ENCODE measurements around the gene RASGEF1B. TPM values are rescaled to one million over a fixed set of nuclear protein-coding genes. Genes with fewer than 3 reads are reported as not detected.

RASGEF1B gene
- total RNA-seq, 1 donor from 2014 or later, result 10.2 TPM

- no peaks in the 10 kb centered on the region for H3K36me3 Mint-ChIP-seq (ENCODE audit: insufficient read depth)
- no peaks in the 10 kb centered on the region for H3K27me3 Mint-ChIP-seq
- DNase-seq (ENCODE audit: low spot score, unreplicated experiment), result no peak
- peak overlapping the region; percentile 97 for H3K27ac Mint-ChIP-seq
- H3K4me1 Mint-ChIP-seq (ENCODE audit: low read depth), result peaks cover 23% of the 10 kb centered on the region
- H3K4me3 Mint-ChIP-seq (ENCODE audit: low read depth), result peak overlapping the region; percentile 82
- no peaks in the 10 kb centered on the region for H3K9me3 Mint-ChIP-seq (ENCODE audit: low read depth)
- peak; percentile 51 for TF ChIP-seq CTCF (IDR thresholded peaks at IDR 0.05; ENCODE audit: unreplicated experiment)
Measured at GRCh38 chr4:81472281-81473182, 825 bp upstream of the RASGEF1B start.

GRCh38 chr4:81471298-81471587, 464 bp downstream of the RASGEF1B start:
- Mint-ChIP-seq H3K36me3 (ENCODE audit: insufficient read depth) (no peaks in the 10 kb centered on the region), H3K9me3 (ENCODE audit: low read depth) (no peaks in the 10 kb centered on the region), H3K27me3 (no peaks in the 10 kb centered on the region), H3K4me1 (ENCODE audit: low read depth) (peaks cover 33% of the 10 kb centered on the region), H3K4me3 (ENCODE audit: low read depth) (peak overlapping the region; percentile 82), H3K27ac (peak overlapping the region; percentile 83)
- no peak for TF ChIP-seq CTCF (IDR thresholded peaks at IDR 0.05; ENCODE audit: unreplicated experiment)
- no peak for DNase-seq (ENCODE audit: low spot score, unreplicated experiment)

GRCh38 chr4:81470456-81471297, 1.0 kb downstream of the RASGEF1B start:
- TF ChIP-seq CTCF (IDR thresholded peaks at IDR 0.05; ENCODE audit: unreplicated experiment), result no peak
- H3K4me3 Mint-ChIP-seq (ENCODE audit: low read depth), result peak overlapping the region; percentile 82
- H3K4me1 Mint-ChIP-seq (ENCODE audit: low read depth), result peaks cover 36% of the 10 kb centered on the region
- no peak for DNase-seq (ENCODE audit: low spot score, unreplicated experiment)
- H3K9me3 Mint-ChIP-seq (ENCODE audit: low read depth), result no peaks in the 10 kb centered on the region
- H3K36me3 Mint-ChIP-seq (ENCODE audit: insufficient read depth), result no peaks in the 10 kb centered on the region
- H3K27me3 Mint-ChIP-seq, result no peaks in the 10 kb centered on the region
- peak overlapping the region; percentile 83 for H3K27ac Mint-ChIP-seq

- no peak for TF ChIP-seq CTCF (IDR thresholded peaks at IDR 0.05; ENCODE audit: unreplicated experiment)
- Mint-ChIP-seq H3K36me3 (ENCODE audit: insufficient read depth) (no peaks in the 10 kb centered on the region), H3K27ac (peak overlapping the region; percentile 83), H3K9me3 (ENCODE audit: low read depth) (no peaks in the 10 kb centered on the region), H3K27me3 (no peaks in the 10 kb centered on the region), H3K4me3 (ENCODE audit: low read depth) (peak overlapping the region; percentile 82), H3K4me1 (ENCODE audit: low read depth) (peaks cover 43% of the 10 kb centered on the region)
- DNase-seq (ENCODE audit: low spot score, unreplicated experiment), result no peak
Measured at GRCh38 chr4:81469781-81470455, 1.8 kb downstream of the RASGEF1B start.

GRCh38 chr4:81468678-81469077, 3.0 kb downstream of the RASGEF1B start:
- Mint-ChIP-seq H3K27me3 (no peaks in the 10 kb centered on the region), H3K4me1 (ENCODE audit: low read depth) (peaks cover 46% of the 10 kb centered on the region), H3K4me3 (ENCODE audit: low read depth) (no peak overlapping the region), H3K9me3 (ENCODE audit: low read depth) (no peaks in the 10 kb centered on the region), H3K36me3 (ENCODE audit: insufficient read depth) (no peaks in the 10 kb centered on the region), H3K27ac (no peak overlapping the region)
- DNase-seq (ENCODE audit: low spot score, unreplicated experiment), result no peak
- no peak for TF ChIP-seq CTCF (IDR thresholded peaks at IDR 0.05; ENCODE audit: unreplicated experiment)
